Measurements from ENCODE around the gene CRYGN.

CRYGN gene

GRCh38 chr7:151381348-151382078, 58.4 kb downstream of the CRYGN start:
- DNase-seq (ENCODE audit: extremely low read depth in 1 of 2, low read depth in 1 of 2), result no peak

DNA sequence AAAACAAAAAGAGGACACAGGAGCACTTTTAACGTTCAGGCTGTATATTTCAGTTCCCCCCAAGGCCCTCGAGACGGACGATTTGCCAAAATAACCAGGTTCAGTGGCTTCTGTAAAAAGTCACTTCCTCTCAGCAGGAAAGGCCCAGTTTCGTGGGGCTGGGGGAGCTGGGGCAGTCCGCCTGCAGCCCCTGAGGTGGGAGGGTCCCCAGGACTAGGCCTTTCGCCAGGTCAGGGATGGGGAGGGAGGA, 58.9 kb downstream of the CRYGN start:
- DNase-seq (ENCODE audit: extremely low read depth in 1 of 2, low read depth in 1 of 2), result no peak

DNA sequence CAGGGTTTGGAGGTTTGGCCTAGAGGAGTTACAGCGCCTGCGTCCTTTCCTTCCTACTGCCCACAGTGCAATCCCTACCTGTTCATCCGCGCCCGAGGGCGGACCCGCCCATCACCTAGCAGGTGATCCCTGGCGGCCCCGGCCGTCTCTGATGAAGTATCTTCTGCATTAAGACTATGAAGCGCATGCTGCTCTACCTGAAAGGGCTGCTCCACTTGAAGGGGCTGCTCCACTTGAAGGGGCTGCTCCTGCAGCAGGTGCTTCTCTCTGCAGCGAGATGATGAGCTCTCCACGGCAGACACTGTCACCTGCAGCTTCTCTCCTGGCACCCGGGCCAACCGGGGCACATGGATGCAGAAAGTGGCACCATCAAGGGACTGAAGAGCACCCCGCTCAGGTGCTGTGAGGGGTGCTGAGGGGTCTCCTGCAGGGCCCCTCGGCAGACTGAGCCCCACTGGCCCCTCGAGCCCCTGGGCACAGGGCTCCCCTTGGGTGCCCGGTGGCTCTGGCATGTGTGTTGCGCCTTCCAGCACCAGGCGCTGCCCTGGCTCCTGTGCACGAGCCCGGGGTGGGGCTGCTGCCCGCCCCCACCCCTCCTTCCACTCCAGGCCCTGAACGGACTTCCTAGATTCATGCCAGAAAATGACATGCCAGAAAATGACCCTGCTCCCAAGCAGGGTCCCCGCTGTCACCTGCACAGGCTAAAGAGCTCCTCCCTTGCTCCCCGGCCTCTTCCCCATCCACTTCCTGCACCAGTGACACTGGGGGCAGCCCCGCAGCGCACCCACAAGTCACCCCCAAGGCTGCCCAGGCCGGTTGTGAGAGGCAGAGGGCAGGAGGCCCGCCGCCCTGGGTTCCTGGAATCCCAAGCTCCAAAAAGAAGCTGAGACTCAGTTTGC, 59.5 kb downstream of the CRYGN start:
- DNase-seq (ENCODE audit: extremely low read depth in 1 of 2, low read depth in 1 of 2), result no peak

- DNase-seq (ENCODE audit: extremely low read depth in 1 of 2, low read depth in 1 of 2), result no peak
These were observed 60.3 kb downstream of the CRYGN start for GRCh38 chr7:151379534-151380198.

DNA sequence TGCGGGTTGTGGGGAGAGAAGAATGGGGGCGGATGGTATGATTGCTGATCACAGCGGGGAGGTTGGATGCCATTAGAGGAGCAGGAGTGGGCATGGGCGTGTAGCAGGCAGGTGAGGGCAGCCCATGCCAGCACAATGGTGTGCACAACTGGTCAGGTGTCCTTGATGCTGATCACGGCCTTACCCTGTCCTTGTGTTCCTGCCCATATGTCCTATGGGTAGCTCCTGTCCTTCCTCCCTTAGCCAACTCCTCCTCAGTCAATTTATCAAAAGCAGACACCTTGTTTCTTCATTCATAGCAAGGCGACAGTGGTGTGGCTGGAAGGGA, 60.8 kb downstream of the CRYGN start:
- no peak for DNase-seq (ENCODE audit: extremely low read depth in 1 of 2, low read depth in 1 of 2)
